ENCODE results near the gene MAB21L4.

GRCh38 chr2:240879105-240879504 lies 16.9 kb downstream of the MAB21L4 start:
- no peak for TF ChIP-seq CTCF (IDR thresholded peaks at IDR 0.05)
- TF ChIP-seq RXRA (IDR thresholded peaks at IDR 0.05; ENCODE audit: borderline replicate concordance, low read depth) = no peak
- no peak for TF ChIP-seq EP300 (IDR thresholded peaks at IDR 0.05; ENCODE audit: borderline replicate concordance in 1 of 2, low read depth in 1 of 2, low read length in 1 of 2)
- TF ChIP-seq YY1 (IDR thresholded peaks at IDR 0.05; ENCODE audit: low read depth) = no peak
- no peak for TF ChIP-seq EZH2phosphoT487 (IDR thresholded peaks at IDR 0.05; ENCODE audit: borderline replicate concordance, low read depth)
- TF ChIP-seq IRF3 (IDR thresholded peaks at IDR 0.05; ENCODE audit: low read depth, low read length) = no peak
- TF ChIP-seq TAF1 (IDR thresholded peaks at IDR 0.05; ENCODE audit: borderline replicate concordance, low read depth, low read length) = no peak
- no peak for TF ChIP-seq TEAD4 (IDR thresholded peaks at IDR 0.05; ENCODE audit: borderline replicate concordance, insufficient read depth)
- TF ChIP-seq MAX (IDR thresholded peaks at IDR 0.05; ENCODE audit: low read depth) = no peak
- no peak for TF ChIP-seq SMC3 (IDR thresholded peaks at IDR 0.05; ENCODE audit: low read depth, low read length)
- TF ChIP-seq USF1 (IDR thresholded peaks at IDR 0.05; ENCODE audit: borderline replicate concordance, low read depth) = no peak
- TF ChIP-seq NFIC (IDR thresholded peaks at IDR 0.05; ENCODE audit: borderline replicate concordance) = no peak
